ENCODE results near the gene GIPC1. TPM values are rescaled to one million over a fixed set of nuclear protein-coding genes. Genes with fewer than 3 reads are reported as not detected.

Gene GIPC1
- total and polyA plus RNA-seq, 4 experiments from 2014 or later = 32.3 to 63.6 (median 42.0) TPM

DNA sequence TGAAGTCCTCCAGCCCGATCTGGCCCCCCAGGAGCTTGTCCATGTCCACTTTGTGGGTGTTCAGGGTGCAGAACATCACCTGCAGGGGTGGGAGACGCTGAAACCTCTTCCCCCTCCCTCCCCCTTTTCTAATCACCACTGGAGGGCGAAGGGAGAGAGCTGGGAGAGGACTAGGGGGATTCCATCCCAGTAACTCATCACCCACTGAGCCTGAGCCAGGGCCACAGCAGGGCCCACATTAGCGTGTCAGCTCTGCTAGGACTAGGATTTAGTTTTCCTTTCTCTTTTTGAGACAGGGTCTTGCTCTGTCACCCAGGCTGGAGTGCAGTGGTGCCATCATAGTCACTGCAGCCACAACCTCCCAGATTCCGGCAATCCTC, 15.2 kb downstream of the GIPC1 start:
- Mint-ChIP-seq H3K4me3 (no peak overlapping the region), H3K36me3 (peaks cover 6 to 15% of the 10 kb centered on the region in 2 donors), H3K9me3 (no peaks in the 10 kb centered on the region), H3K4me1 (peaks cover 7 to 12% (median 9%) of the 10 kb centered on the region in 4 donors), H3K27me3 (peaks cover 0 to 7% of the 10 kb centered on the region in 2 donors), H3K27ac (peak overlapping the region in 1 of 7 donors; percentile 23)
- Histone ChIP-seq H3K27me3 (ENCODE audit: insufficient read depth, low read length) (no peaks in the 10 kb centered on the region), H3K27ac (ENCODE audit: low read depth, low read length) (no peak overlapping the region), H3K4me1 (ENCODE audit: insufficient read depth, low read length) (peaks cover 12% of the 10 kb centered on the region), H3K4me3 (ENCODE audit: low read length in 2 of 2) (no peak overlapping the region), H3K36me3 (ENCODE audit: insufficient read depth, low read length) (peaks cover 10% of the 10 kb centered on the region), H3K9me3 (ENCODE audit: control insufficient read depth in 1 of 2, low read length in 2 of 2) (no peaks in the 10 kb centered on the region)
- no peak for DNase-seq
- ChIA-PET CTCF (ENCODE audit: partially characterized antibody) (interaction anchor here (0.5 to 4.3 kb wide), 40 partner anchors 9 to 599 kb away, joined by 3 to 44 read pairs (median 4); partner anchors contain the start of genes ADGRE5, ASF1B, DDX39A and GIPC1), POLR2A (ENCODE audit: partially characterized antibody) (interaction anchor here (1.0 to 2.4 kb wide), 8 partner anchors 9 to 344 kb away, joined by 3 to 10 read pairs (median 4); partner anchors contain the start of genes ASF1B and DDX39A)
- intact Hi-C loops (cut with micrococcal nuclease) = loop anchor here (2.0 to 10.0 kb wide), 3 partner anchors 48 to 344 kb away; partner anchors contain the start of genes ADGRL1, ASF1B and PKN1

- Histone ChIP-seq H3K36me3 (ENCODE audit: insufficient read depth, low read length) (peaks cover 10% of the 10 kb centered on the region), H3K4me3 (ENCODE audit: low read length in 2 of 2) (no peak overlapping the region), H3K27ac (ENCODE audit: low read depth, low read length) (no peak overlapping the region), H3K4me1 (ENCODE audit: insufficient read depth, low read length) (peaks cover 18% of the 10 kb centered on the region), H3K27me3 (ENCODE audit: insufficient read depth, low read length) (no peaks in the 10 kb centered on the region), H3K9me3 (ENCODE audit: control insufficient read depth in 1 of 2, low read length in 2 of 2) (no peaks in the 10 kb centered on the region)
- Mint-ChIP-seq H3K9me3 (no peaks in the 10 kb centered on the region), H3K4me3 (no peak overlapping the region), H3K27me3 (peaks cover 0 to 7% of the 10 kb centered on the region in 2 donors), H3K4me1 (peaks cover 7 to 15% (median 11%) of the 10 kb centered on the region in 4 donors), H3K36me3 (peaks cover 6 to 15% of the 10 kb centered on the region in 2 donors), H3K27ac (no peak overlapping the region)
- ChIA-PET POLR2A (ENCODE audit: partially characterized antibody) (interaction anchor here (1.0 to 2.7 kb wide), 10 partner anchors 8 to 344 kb away, joined by 3 to 10 read pairs (median 4); partner anchors contain the start of genes ASF1B, DDX39A and GIPC1), CTCF (ENCODE audit: partially characterized antibody) (interaction anchor here (0.5 to 4.3 kb wide), 42 partner anchors 8 to 599 kb away, joined by 3 to 44 read pairs (median 4); partner anchors contain the start of genes ADGRE5, ASF1B, DDX39A and GIPC1)
- DNase-seq = peak; percentile 56 to 75 (median 64)
- intact Hi-C loops (cut with micrococcal nuclease) = loop anchor here (2.0 to 10.0 kb wide), 3 partner anchors 47 to 343 kb away; partner anchors contain the start of genes ADGRL1, ASF1B and PKN1
These were observed 15.8 kb downstream of the GIPC1 start for GRCh38 chr19:14479975-14480699.

DNA sequence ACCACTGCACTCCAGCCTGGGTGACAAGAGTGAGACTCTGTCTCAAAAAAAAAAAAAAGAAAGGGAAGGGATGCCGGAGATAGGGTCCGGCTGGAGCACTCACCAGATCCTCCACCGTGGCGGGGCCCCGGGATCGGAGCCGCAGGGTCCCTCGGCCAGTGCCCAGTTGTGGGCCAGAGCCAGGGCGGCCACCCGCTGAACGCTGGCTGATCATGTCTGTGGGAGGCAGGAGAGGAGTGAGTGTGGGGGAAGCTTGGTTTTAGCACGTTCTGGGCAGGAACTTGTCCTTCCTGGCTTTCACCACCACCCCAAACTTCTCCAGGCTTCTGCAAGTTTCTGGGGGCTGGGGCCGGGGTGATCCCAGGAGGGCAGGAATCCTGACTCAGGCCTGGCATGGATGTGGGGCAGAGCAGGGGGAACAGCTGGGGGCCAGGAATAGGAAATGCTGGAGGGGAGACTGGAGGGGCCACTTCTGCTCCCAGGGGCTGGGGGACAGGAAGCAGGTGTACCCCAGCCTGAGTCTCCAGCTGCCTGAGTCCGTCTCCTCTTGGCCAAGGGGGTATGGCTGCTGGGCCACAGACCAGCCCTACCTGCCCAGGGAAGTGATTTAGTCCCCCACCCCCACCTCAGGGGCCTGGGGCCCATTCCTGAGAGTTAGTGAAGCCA, 16.5 kb downstream of the GIPC1 start:
- Histone ChIP-seq H3K4me3 (ENCODE audit: low read length in 2 of 2) (no peak overlapping the region), H3K9me3 (ENCODE audit: control insufficient read depth in 1 of 2, low read length in 2 of 2) (no peaks in the 10 kb centered on the region), H3K36me3 (ENCODE audit: insufficient read depth, low read length) (peaks cover 10% of the 10 kb centered on the region), H3K27ac (ENCODE audit: low read depth, low read length) (no peak overlapping the region), H3K4me1 (ENCODE audit: insufficient read depth, low read length) (peaks cover 24% of the 10 kb centered on the region), H3K27me3 (ENCODE audit: insufficient read depth, low read length) (peaks cover 6% of the 10 kb centered on the region)
- intact Hi-C loops (cut with micrococcal nuclease) = no loop called here
- Mint-ChIP-seq H3K4me1 (peaks cover 11 to 20% (median 16%) of the 10 kb centered on the region in 4 donors), H3K4me3 (no peak overlapping the region), H3K36me3 (peaks cover 6 to 15% of the 10 kb centered on the region in 2 donors), H3K9me3 (no peaks in the 10 kb centered on the region), H3K27me3 (peaks cover 1 to 12% of the 10 kb centered on the region in 2 donors), H3K27ac (peak overlapping the region in 1 of 7 donors; percentile 24)
- ChIA-PET CTCF (ENCODE audit: partially characterized antibody) (interaction anchor here (0.7 to 4.3 kb wide), 29 partner anchors 9 to 397 kb away, joined by 3 to 44 read pairs (median 5); partner anchors contain the start of genes ADGRE5, ASF1B, DDX39A and GIPC1), POLR2A (ENCODE audit: partially characterized antibody) (interaction anchor here (1.2 to 2.7 kb wide), 9 partner anchors 7 to 343 kb away, joined by 3 to 10 read pairs (median 4); partner anchors contain the start of genes ASF1B, DDX39A and GIPC1)
- DNase-seq = no peak

GRCh38 chr19:14478113-14478545, 17.8 kb downstream of the GIPC1 start:
- no peak overlapping the region for H3K27ac Mint-ChIP-seq
- H3K9me3 Mint-ChIP-seq = no peaks in the 10 kb centered on the region
- ChIA-PET CTCF (ENCODE audit: partially characterized antibody) (interaction anchor here (1.2 to 4.3 kb wide), 6 partner anchors 11 to 341 kb away, joined by 3 to 44 read pairs (median 18); partner anchors contain the start of genes ASF1B and PKN1), POLR2A (ENCODE audit: partially characterized antibody) (interaction anchor here (1.2 to 2.7 kb wide), 2 partner anchors 17 to 57 kb away, joined by 4 to 6 read pairs; partner anchors contain the start of gene GIPC1)
- Histone ChIP-seq H3K4me3 (ENCODE audit: low read length in 2 of 2) (no peak overlapping the region), H3K27me3 (ENCODE audit: insufficient read depth, low read length) (peaks cover 9% of the 10 kb centered on the region), H3K9me3 (ENCODE audit: control insufficient read depth in 1 of 2, low read length in 2 of 2) (no peaks in the 10 kb centered on the region), H3K4me1 (ENCODE audit: insufficient read depth, low read length) (peaks cover 27% of the 10 kb centered on the region), H3K27ac (ENCODE audit: low read depth, low read length) (no peak overlapping the region), H3K36me3 (ENCODE audit: insufficient read depth, low read length) (peaks cover 10% of the 10 kb centered on the region)
- peaks cover 6 to 15% of the 10 kb centered on the region in 2 donors for H3K36me3 Mint-ChIP-seq
- no peak overlapping the region for H3K4me3 Mint-ChIP-seq
- intact Hi-C loops (cut with micrococcal nuclease) = no loop called here
- peaks cover 3 to 15% of the 10 kb centered on the region in 2 donors for H3K27me3 Mint-ChIP-seq
- DNase-seq = no peak
- H3K4me1 Mint-ChIP-seq = peaks cover 13 to 25% (median 19%) of the 10 kb centered on the region in 4 donors

- Mint-ChIP-seq H3K27ac (no peak overlapping the region), H3K4me3 (no peak overlapping the region), H3K9me3 (no peaks in the 10 kb centered on the region)
These were observed 18.4 kb downstream of the GIPC1 start for GRCh38 chr19:14477418-14478112.

DNA sequence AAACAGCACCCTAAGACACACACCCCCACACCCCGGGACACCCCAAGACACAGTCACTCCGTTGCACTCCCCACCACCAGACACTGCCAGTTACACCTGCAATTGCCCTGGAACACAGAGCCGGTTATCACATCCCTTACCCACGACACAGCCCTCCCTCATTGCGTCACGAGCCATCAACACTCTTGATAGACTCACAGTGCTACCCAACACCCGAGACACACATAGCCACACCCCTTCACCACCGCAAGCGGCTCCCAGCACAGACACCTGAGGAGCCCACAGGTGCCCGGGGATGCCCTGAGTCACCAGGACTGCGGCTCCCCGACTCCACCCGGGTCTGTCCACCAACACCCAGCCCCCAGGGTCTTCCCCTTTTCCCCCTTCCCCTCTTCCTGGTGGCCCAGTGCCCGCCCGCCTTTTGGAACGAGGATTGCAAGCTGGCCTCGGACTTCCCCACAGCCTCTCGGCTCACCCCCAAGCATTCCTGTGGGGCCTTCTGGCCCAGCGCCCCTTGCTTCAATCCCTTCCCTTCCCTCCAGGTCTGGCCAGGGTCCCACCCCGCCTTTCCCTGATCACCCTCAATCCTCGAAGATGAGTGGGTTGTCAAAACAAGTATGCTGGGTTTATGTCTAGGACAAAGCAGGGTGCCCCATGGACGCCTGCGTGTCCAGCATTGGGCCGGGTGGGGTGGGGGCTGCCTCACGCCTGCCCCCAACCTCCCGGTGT, 19.1 kb downstream of the GIPC1 start:
- DNase-seq = peak; percentile 32 to 84 (median 43)
- H3K9me3 Mint-ChIP-seq = no peaks in the 10 kb centered on the region
- Histone ChIP-seq H3K9me3 (ENCODE audit: control insufficient read depth in 1 of 2, low read length in 2 of 2) (no peaks in the 10 kb centered on the region), H3K27ac (ENCODE audit: low read depth, low read length) (no peak overlapping the region), H3K4me1 (ENCODE audit: insufficient read depth, low read length) (peaks cover 40% of the 10 kb centered on the region), H3K36me3 (ENCODE audit: insufficient read depth, low read length) (peaks cover 10% of the 10 kb centered on the region), H3K27me3 (ENCODE audit: insufficient read depth, low read length) (peaks cover 14% of the 10 kb centered on the region), H3K4me3 (ENCODE audit: low read length in 2 of 2) (no peak overlapping the region)
- peaks cover 7 to 20% of the 10 kb centered on the region in 2 donors for H3K27me3 Mint-ChIP-seq
- H3K36me3 Mint-ChIP-seq = peaks cover 8 to 11% of the 10 kb centered on the region in 2 donors
- peak overlapping the region in 1 of 8 donors; percentile 47 for H3K4me3 Mint-ChIP-seq
- H3K27ac Mint-ChIP-seq = peak overlapping the region in 4 of 7 donors; percentile 10 to 90 (median 48)
- H3K4me1 Mint-ChIP-seq = peaks cover 15 to 35% (median 24%) of the 10 kb centered on the region in 4 donors
- intact Hi-C loops (cut with micrococcal nuclease) = no loop called here
- ChIA-PET POLR2A (ENCODE audit: partially characterized antibody) (no interaction called here), CTCF (ENCODE audit: partially characterized antibody) (interaction anchor here (1.7 kb wide), 1 partner anchor 28 kb away, joined by 5 read pairs; no protein-coding TSS in a partner anchor)

More at GRCh38 chr19:14477418-14478112, 18.4 kb downstream of the GIPC1 start:
- H3K27me3 ChIP-seq (ENCODE audit: insufficient read depth, low read length) = peaks cover 14% of the 10 kb centered on the region
- H3K4me1 ChIP-seq (ENCODE audit: insufficient read depth, low read length) = peaks cover 33% of the 10 kb centered on the region
- intact Hi-C loops (cut with micrococcal nuclease) = no loop called here
- ChIA-PET POLR2A (ENCODE audit: partially characterized antibody) (interaction anchor here (1.2 to 2.7 kb wide), 2 partner anchors 18 to 57 kb away, joined by 4 to 6 read pairs; partner anchors contain the start of gene GIPC1), CTCF (ENCODE audit: partially characterized antibody) (interaction anchor here (1.7 to 4.3 kb wide), 4 partner anchors 10 to 47 kb away, joined by 5 to 44 read pairs (median 18); partner anchors contain the start of gene PKN1)
- H3K4me3 ChIP-seq (ENCODE audit: low read length in 2 of 2) = no peak overlapping the region
- peaks cover 10% of the 10 kb centered on the region for H3K36me3 ChIP-seq (ENCODE audit: insufficient read depth, low read length)
- no peaks in the 10 kb centered on the region for H3K9me3 ChIP-seq (ENCODE audit: control insufficient read depth in 1 of 2, low read length in 2 of 2)
- no peak for DNase-seq
- no peak overlapping the region for H3K27ac ChIP-seq (ENCODE audit: low read depth, low read length)
- Mint-ChIP-seq H3K36me3 (peaks cover 6 to 15% of the 10 kb centered on the region in 2 donors), H3K27me3 (peaks cover 7 to 20% of the 10 kb centered on the region in 2 donors), H3K4me1 (peaks cover 16 to 31% (median 22%) of the 10 kb centered on the region in 4 donors)

Data from CD4-positive, alpha-beta memory T cell (primary cell).